Skin epidermis (tissue), 12 donors: ENCODE measurements around the gene WDR59.
"Not testable (repeated sequence)": the region's sequence is repeated elsewhere in the genome, so short reads cannot be mapped to it uniquely, and the experiment has no call there.

Experiments
- H3K27ac ChIP-seq, 21 experiments: fragments of 200-600 bp; sonication (generic) in 11 of 21; one replicate each; pipeline ENCODE4 v1.5.0; 2020; ENCODE audit warnings: mild to moderate bottlenecking in 3 of 21, inconsistent platforms in 2 of 21, moderate library complexity in 2 of 21
- H3K4me3 ChIP-seq, 7 experiments: fragments of 200-600 bp; sonication (generic) in 2 of 7; one replicate each; pipeline ENCODE4 v1.5.0; 2020; ENCODE audit warnings: inconsistent platforms in 2 of 7, mild to moderate bottlenecking in 2 of 7, moderate library complexity in 1 of 7

Gene WDR59, protein sequence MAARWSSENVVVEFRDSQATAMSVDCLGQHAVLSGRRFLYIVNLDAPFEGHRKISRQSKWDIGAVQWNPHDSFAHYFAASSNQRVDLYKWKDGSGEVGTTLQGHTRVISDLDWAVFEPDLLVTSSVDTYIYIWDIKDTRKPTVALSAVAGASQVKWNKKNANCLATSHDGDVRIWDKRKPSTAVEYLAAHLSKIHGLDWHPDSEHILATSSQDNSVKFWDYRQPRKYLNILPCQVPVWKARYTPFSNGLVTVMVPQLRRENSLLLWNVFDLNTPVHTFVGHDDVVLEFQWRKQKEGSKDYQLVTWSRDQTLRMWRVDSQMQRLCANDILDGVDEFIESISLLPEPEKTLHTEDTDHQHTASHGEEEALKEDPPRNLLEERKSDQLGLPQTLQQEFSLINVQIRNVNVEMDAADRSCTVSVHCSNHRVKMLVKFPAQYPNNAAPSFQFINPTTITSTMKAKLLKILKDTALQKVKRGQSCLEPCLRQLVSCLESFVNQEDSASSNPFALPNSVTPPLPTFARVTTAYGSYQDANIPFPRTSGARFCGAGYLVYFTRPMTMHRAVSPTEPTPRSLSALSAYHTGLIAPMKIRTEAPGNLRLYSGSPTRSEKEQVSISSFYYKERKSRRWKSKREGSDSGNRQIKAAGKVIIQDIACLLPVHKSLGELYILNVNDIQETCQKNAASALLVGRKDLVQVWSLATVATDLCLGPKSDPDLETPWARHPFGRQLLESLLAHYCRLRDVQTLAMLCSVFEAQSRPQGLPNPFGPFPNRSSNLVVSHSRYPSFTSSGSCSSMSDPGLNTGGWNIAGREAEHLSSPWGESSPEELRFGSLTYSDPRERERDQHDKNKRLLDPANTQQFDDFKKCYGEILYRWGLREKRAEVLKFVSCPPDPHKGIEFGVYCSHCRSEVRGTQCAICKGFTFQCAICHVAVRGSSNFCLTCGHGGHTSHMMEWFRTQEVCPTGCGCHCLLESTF

DNA sequence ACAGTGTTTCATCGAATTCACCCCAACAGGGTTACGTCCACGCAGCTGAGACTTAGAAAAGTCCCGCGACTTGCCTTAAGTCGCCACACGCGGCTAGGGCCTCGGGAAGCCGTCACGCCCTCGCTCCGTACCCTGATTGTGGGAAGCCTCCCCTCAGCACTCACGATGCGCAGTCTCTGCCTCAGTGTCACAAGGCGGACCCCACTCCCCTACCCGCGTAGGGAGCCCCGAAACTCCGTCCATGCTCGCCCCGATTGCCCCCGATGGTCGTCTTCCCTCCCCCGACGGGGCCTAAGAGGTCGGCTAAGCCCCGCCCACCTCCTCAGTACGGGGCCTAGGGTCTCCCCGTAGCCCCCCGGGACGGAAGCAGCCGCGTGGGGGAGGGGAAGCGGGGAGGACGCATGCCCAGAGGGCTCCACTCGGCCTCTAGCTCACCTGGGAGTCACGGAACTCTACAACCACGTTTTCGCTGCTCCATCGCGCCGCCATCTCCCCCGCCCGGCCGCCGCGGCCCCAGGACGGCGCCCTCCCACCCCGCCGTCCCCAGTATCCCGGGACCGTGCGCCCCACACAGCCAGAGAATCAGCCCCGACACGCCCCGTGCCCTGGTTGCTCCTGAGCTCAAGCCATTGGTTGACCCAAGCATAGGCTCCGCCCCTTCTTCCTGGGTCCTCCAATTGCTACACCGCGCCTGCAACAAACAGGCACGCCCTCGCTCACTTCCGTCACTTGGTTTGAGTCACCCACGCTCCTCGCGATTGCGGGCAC is at the start of gene WDR59:
WDR59 (minus strand) TSS at position 595 of the 768 bp plus-strand sequence; CDS start at position 489, 106 bp downstream.
- peak within 1 kb of the TSS; percentile 64 to 96 (median 87) for H3K27ac ChIP-seq

DNA sequence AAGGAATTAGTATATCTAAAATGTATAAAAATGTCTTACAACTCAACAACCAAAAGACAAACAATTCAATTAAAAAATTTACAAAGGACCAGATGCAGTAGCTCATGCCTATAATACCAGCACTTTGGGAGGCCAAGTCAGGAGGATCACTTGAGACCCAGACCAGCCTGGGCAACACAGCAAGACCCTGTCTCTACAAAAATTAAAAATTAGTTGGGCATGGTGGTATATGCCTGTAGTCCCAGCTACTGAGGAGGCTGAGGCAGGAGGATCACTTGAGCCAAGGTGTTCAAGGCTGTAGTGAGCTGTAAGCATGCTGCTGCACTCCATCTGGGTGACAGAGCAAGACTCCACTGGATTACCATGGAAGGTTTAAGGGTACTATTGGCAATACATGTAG is 47.7 kb upstream of the WDR59 start:
- H3K4me3 ChIP-seq = no peak overlapping the region
- no peak overlapping the region for H3K27ac ChIP-seq

More for the DNA sequence above, at the start of gene WDR59:
- peak within 1 kb of the TSS; percentile 87 to 100 (median 97) for H3K4me3 ChIP-seq

DNA sequence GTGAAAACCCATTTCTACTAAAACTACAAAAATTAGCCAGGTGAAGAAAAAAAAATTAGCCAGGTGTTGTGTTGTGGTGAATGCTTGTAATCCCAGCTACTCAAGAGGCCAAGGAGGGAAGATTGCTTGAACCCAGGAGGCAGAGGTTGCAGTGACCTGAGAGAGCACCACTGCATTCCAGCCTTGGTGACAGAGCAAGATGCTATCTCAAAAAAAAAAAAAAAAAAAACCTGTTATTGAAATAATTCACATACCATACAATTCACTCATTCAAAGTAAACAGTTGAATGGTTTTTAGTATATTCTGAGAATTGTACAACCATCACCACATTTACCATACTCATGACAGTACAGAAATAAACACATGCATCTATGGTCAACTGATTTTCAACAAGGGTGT is 44.9 kb upstream of the WDR59 start:
- no peak overlapping the region for H3K27ac ChIP-seq
- H3K4me3 ChIP-seq = no peak overlapping the region

DNA sequence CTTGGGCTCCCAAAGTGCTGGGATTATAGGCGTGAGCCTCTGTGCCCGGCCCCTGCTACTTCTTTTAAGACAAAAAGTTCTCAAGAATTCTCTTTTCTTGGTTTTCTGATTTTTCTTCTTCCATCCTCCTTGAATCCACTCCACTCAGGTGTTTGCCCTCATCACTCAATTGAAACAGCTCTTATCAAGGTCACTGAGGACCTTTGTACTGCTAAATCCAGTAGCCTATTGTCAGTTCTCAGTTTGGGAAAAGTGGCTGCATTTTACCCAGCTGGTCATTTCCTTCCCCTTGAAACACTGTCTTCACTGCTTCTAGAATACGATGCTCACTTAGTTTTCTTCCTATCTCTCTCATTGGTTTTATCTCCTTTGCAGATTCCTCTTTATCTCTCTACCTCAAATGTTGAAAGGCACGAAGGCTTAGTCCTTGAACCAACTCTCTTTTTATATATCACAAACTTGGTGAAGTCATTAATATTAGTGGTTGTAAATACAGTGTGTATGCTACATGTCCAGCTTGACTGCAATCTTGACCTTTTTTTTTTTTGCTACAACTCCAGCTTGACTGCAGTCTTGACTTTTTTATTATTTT is 43.7 kb upstream of the WDR59 start:
- Histone ChIP-seq H3K4me3 (no peak overlapping the region), H3K27ac (no peak overlapping the region)

DNA sequence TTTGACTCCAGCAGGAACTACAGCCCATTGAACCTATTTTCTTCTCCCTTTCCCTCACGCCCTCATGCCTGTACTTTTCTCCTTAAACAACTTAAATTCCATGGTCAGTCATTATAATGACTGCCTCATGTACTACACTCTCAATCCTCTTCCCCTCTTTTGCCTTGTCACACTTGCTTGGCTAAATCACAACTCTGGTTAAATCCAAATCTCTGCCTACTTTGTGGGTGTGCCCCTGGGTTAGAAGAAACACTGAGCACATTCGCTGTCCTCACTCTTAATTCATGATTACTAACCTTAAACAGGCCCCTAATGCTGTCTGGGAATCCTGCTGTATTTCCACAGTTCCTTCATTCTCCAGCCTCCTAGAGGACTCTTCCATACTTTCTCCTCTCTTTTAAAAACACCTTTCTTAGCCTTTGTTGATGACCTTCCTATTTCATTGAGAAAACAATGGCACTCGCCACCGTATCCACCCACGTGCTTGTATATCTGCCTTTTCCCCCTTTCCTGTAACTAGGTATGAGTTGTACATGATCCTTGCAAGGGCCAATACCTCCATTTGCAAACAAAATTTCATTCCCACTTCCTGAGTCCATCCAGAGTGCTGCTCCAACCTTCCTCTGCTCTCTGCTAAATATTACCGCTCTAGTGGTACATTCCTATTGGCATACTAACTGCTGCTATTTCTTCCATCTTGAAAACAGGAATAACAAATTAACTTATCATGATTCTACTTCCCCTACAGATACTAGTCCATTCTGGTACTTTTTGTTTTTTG is 42.8 kb upstream of the WDR59 start:
- Histone ChIP-seq H3K4me3 (no peak overlapping the region), H3K27ac (no peak overlapping the region)

DNA sequence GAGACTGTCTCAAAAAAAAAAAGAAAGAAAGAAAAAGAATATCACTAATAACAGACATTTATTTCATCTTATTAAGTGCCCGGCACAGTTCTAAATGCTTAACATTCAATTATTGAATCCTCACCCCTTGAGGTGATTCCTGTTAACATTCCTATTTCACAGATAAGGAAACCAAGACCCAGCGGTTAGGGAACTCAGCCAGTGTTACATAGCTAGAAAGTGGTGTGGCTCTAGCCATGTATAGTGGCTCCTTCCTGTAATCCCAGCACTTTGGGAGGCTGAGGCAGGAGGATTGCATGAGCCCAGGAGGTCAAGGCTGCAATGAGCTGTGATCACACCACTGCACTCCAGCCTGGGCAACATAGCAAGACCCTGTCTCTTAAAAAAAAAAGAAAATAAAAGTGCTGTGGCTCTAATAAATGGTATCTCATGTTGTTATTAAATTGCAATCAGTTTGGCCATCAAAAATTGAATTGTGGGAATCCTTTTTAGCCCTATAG is 42.0 kb upstream of the WDR59 start:
- Histone ChIP-seq H3K4me3 (no peak overlapping the region), H3K27ac (peak overlapping the region in 7 of 21 experiments; percentile 15 to 78 (median 63))

DNA sequence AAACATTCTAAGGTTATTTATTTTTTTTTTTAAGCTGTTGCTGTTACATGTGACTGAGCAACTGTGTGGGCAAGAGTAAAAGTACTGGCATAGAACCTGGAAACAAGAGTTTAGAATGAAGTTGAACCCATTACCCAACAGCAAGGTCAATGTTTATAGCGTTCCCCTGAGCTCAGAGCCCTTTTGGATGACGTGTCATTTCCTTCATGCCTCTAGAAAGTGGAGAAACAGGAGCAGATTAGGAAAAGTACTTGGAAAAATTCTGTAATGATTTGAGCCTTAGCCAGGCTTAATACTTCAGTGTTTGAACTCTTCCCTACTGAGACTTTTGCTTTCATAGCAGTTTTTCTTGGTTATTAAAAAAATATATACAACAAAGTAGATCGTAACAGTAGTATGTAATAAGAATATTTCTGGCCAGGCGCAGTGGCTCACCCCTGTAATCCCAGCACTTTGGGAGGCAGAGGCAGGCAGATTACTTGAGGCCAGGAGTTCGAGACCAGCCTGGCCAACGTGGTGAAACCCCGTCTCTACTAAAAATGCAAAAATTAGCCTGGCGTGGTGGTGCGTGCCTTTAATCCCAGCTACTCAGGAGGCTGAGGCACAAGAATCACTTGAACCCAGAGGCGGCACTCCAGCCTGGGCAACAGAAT is 41.4 kb upstream of the WDR59 start:
- H3K27ac ChIP-seq = peak overlapping the region in 10 of 21 experiments; percentile 3 to 78 (median 42)
- not testable (repeated sequence) for H3K4me3 ChIP-seq

DNA sequence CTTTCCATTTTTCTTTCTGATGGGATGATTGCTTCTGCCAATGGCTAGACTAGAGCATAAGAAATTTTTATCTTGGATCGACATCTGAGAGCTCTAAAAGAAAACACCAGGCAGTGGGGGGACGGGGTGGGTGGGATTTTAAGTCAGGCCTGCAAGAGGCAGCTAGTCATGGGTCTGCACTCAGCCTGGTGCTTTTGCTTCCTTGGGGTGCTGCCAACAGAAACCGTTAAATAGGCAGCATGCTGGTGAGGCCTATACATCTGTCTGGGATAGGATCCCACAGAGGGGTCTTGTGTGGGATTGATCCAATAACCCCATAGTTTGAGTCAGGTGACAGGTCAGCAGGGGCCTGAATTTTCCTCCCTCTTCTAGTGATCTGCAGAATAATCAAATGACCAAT is 40.8 kb upstream of the WDR59 start:
- Histone ChIP-seq H3K4me3 (no peak overlapping the region), H3K27ac (peak overlapping the region in 11 of 21 experiments; percentile 1 to 69 (median 42))

DNA sequence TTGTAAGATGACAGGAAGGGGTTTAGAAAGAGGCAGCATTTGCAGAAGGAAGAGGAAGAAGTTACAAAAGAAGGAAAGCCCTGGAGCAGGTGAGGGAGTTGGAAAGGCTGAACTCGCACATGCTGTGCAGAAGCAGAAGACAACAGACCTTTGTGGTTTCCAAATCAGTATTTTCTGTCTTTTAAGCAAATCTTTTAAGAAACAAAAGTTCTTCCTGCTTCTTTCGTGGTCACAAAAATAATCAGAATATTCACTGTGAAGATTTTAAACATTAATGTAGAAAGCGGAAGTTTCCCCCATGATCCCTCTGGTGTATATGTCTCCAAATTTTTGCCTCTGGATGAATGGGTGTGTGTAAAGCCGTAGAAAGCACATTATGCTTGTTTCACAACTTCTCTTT is 39.7 kb upstream of the WDR59 start:
- H3K27ac ChIP-seq = peak overlapping the region in 3 of 21 experiments; percentile 20 to 47 (median 36)
- no peak overlapping the region for H3K4me3 ChIP-seq

DNA sequence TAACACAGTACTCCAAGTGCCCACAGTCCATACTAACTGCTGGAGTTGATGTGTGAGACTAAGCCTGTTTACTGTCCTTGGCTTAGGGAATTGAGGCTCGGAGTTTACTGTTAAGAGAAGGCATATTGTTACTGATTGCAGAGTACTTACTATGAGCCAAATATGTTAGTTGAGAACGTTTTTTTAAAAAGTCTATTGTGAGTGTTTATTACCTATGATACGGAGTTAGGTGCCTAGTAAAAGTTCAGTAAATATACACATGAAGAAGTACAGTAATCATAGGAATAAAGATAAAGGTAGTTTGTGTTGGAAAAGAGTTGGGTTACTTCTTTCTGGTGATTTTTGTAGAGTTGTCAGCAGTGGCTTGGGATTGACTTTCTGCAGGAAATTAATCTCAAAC is 39.3 kb upstream of the WDR59 start:
- peak overlapping the region in 2 of 21 experiments; percentile 20 to 47 for H3K27ac ChIP-seq
- H3K4me3 ChIP-seq = no peak overlapping the region

DNA sequence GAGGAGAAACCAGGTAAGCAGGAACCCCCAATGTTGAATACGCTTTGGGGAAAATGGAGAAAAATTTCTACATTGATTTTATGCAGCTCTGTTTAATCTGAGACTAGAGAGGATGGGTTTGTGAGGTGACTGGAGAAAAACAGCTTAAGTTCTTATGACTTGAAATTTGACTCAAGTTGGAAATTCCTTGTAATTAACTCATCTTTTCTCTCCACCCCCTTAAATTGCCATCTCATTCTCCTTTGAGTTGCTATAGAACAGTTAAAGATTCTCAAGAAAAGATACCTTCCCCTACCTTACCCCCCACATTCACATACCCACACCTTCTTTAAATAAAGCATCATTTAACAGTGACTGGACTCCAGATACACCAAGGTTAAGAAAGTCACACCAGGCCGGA is 38.1 kb upstream of the WDR59 start:
- Histone ChIP-seq H3K4me3 (no peak overlapping the region), H3K27ac (no peak overlapping the region)

DNA sequence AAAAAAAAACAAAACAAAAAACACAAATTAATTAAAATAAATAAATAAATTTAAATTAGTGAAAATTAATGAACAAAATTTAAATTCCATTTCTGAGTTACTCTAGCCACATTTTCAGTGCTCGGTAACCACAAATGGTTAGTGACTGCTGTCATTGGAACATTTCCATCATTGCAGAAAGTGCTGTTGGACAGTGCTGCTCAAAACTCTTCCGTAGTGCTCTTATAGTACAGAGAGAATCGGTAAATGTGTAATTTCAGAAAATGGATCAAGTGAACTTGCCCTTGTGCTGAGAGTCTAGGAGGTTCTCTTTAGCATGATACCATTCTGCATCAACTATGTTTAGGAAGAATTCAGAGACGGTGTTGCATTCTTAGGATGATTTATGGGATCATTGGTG is 37.6 kb upstream of the WDR59 start:
- H3K4me3 ChIP-seq = no peak overlapping the region
- H3K27ac ChIP-seq = no peak overlapping the region

DNA sequence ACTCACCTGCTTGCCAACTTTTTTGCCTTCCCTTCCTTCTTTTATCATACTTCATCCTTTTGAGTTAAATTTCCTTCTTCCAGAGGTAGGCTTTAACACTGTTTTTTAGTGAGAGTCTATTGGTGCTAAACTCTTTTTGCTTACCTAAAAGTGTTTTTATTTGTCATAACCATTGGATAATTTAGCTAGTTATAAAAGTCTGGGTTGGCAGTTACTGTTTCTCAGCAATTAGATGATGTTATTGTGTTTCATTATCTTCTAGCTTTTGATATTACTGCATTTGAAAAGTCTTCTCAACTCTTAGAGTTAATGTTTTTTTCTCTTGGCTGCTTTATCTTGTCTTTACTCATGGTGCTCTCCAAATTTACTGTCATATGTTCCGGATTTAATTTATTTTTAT is 36.5 kb upstream of the WDR59 start:
- Histone ChIP-seq H3K4me3 (no peak overlapping the region), H3K27ac (no peak overlapping the region)

DNA sequence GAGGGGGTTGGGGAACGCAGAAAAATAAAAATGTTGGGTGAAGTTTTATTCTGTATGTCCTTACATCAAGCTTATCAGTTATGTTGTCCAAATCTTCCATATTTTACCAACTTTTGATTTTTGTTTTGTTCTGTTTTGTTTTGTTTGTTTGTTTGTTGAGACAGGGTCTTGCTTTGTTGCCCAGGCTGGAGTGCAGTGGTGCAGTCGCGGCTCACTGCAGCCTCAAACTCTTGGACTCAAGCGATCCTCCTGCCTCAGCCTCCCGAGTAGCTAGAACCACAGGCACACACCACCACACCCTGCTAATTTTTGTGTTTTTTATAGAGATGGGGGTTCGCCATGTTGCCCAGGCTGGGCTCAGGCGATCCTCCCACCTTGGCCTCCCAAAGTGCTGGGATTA is 34.7 kb upstream of the WDR59 start:
- no peak overlapping the region for H3K4me3 ChIP-seq
- H3K27ac ChIP-seq = no peak overlapping the region

DNA sequence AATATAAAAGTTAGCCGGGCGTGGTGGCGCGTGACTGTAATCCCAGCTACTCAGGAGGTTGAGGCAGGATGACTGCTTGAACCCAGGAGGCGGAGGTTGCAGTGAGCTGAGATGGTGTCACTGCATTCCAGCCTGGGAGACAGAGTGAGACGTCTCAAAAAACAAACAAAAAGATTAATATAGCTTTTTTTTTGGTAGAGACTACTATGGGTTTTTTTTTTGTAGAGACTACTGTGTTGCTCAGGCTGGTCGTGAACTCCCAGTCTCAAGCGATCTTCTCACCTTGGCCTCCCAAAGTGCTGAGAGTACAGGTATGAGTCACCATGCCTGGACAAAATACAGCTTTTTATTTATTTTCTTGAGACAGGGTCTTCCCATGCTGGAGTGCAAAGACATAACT is 34.1 kb upstream of the WDR59 start:
- H3K27ac ChIP-seq = no peak overlapping the region

DNA sequence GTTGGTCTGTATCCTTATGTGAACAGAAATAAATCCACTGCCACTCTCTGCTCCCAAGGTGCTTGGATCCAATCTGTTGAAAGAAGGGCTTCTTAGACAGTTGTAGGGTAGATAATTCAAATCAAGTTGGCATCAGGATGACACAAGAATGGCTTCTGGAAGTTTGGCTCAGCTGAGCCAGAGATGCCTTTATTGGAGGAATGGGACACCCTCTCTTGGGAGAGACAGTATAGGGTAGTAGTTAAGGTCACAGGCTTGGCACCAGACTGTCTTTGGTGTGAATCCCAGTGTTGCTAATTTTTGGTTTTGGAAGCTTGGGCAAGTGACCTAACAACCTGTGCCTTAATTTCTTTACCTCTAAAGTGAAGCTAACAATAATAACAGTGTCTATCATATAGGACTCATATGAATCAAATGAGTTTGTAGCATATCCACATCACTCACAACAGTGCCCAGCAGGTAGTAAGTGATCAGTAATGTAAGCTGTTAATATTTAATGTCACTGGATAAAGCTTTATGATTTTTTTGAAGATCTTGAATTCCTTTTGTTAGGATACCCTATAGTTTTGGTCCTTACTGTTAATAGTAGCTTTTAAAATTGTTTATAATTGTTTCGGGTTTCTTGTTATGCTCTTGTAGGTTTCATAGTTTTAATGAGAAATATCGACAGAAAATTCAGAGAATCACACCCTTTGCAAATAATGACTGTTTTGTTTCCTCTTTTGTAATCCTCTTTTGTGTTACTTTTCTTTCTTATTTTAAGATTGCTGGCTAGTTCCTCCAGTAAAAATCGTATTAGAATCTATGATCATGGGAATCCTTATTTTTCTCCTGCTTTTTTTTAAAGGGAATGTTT is 33.0 kb upstream of the WDR59 start:
- Histone ChIP-seq H3K4me3 (no peak overlapping the region), H3K27ac (peak overlapping the region in 2 of 21 experiments; percentile 11 to 24)

More for the DNA sequence above, 34.1 kb upstream of the WDR59 start:
- no peak overlapping the region for H3K4me3 ChIP-seq

DNA sequence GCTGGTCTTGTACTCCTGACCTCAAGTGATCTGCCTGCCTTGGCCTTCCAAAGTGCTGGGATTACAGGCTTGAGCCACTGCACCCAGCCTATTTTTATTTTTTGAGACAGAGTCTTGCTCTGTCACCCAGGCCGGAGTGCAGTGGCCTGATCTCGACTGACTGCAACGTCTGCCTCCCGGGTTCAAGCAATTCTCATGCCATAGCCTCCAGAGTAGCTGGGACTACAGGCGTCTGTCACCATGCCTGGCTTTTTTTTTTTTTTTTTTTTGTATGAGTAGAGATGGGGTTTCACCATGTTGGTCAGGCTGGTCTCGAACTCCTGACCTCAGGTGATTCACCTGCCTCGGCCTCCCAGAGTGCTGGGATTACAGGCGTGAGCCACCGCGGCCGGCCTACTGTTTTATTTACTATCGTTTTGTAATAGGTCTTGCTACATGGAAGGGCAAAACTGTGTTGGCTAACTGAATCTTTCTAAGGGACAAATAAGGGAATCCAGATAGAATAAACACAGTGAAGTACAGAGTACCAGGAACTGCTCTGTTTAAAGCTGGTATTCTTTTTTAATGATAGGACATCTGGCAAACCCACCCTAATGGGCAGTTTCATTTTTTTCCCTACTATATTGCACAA is 31.6 kb upstream of the WDR59 start:
- H3K4me3 ChIP-seq, H3K27ac ChIP-seq: not testable (repeated sequence)
